ENCODE measurements around the gene GCNT2. TPM values are rescaled to one million over a fixed set of nuclear protein-coding genes. Genes with fewer than 3 reads are reported as not detected.
A peak's percentile ranks its signal among the peaks of the same experiment; 100 is the strongest.
"Not testable (repeated sequence)": the region's sequence is repeated elsewhere in the genome, so short reads cannot be mapped to it uniquely, and the experiment has no call there.

The GCNT2 gene
- total RNA-seq, 2 donors from 2014 or later: 2.4 to 6.9 TPM

- ATAC-seq: no peak
These were observed 141.6 kb downstream of the GCNT2 start for GRCh38 chr6:10662742-10663141.

GRCh38 chr6:10665595-10665994 is 144.4 kb downstream of the GCNT2 start:
- Mint-ChIP-seq H3K36me3 (peaks cover 27% of the 10 kb centered on the region), H3K4me1 (ENCODE audit: low read depth in 2 of 2) (peaks cover 28 to 35% of the 10 kb centered on the region in 2 donors), H3K27me3 (peaks cover 6 to 20% of the 10 kb centered on the region in 2 donors), H3K27ac (peak overlapping the region; percentile 73 to 93)
- H3K4me3 Mint-ChIP-seq; DNase-seq (ENCODE audit: low spot score); H3K9me3 Mint-ChIP-seq; ATAC-seq: not testable (repeated sequence)

More at GRCh38 chr6:10662742-10663141, 141.6 kb downstream of the GCNT2 start:
- H3K4me3 Mint-ChIP-seq: no peak overlapping the region
- H3K4me1 Mint-ChIP-seq (ENCODE audit: low read depth in 2 of 2): peaks cover 31 to 45% of the 10 kb centered on the region in 2 donors
- peaks cover 8% of the 10 kb centered on the region for H3K9me3 Mint-ChIP-seq
- no peak overlapping the region for H3K27ac Mint-ChIP-seq
- no peak for DNase-seq (ENCODE audit: low spot score)
- H3K27me3 Mint-ChIP-seq: peaks cover 6 to 12% of the 10 kb centered on the region in 2 donors
- peaks cover 26% of the 10 kb centered on the region for H3K36me3 Mint-ChIP-seq

- peaks cover 6 to 20% of the 10 kb centered on the region in 2 donors for H3K27me3 Mint-ChIP-seq
- H3K27ac Mint-ChIP-seq: peak overlapping the region; percentile 73 to 93
- peak overlapping the region; percentile 38 for H3K4me3 Mint-ChIP-seq
- peaks cover 24 to 27% of the 10 kb centered on the region in 2 donors for H3K4me1 Mint-ChIP-seq (ENCODE audit: low read depth in 2 of 2)
- peaks cover 8% of the 10 kb centered on the region for H3K9me3 Mint-ChIP-seq
- DNase-seq (ENCODE audit: low spot score) (no peak), ATAC-seq (no peak)
- H3K36me3 Mint-ChIP-seq: peaks cover 24% of the 10 kb centered on the region
These were observed 147.2 kb downstream of the GCNT2 start for GRCh38 chr6:10668126-10668917.

- H3K4me3 Mint-ChIP-seq: no peak overlapping the region
These were observed 155.3 kb downstream of the GCNT2 start for GRCh38 chr6:10676403-10676802.

GRCh38 chr6:10678456-10678855 is 157.3 kb downstream of the GCNT2 start:
- Mint-ChIP-seq H3K9me3 (peaks cover 6% of the 10 kb centered on the region), H3K27ac (no peak overlapping the region)

More at GRCh38 chr6:10676403-10676802, 155.3 kb downstream of the GCNT2 start:
- Mint-ChIP-seq H3K27ac (no peak overlapping the region), H3K9me3 (peaks cover 6% of the 10 kb centered on the region), H3K27me3 (peaks cover 9 to 16% of the 10 kb centered on the region in 2 donors), H3K4me1 (ENCODE audit: low read depth in 2 of 2) (peaks cover 7 to 14% of the 10 kb centered on the region in 2 donors), H3K36me3 (peaks cover 8% of the 10 kb centered on the region)
- ATAC-seq (no peak), DNase-seq (ENCODE audit: low spot score) (no peak)

More at GRCh38 chr6:10678456-10678855, 157.3 kb downstream of the GCNT2 start:
- H3K4me1 Mint-ChIP-seq (ENCODE audit: low read depth in 2 of 2): peaks cover 21 to 28% of the 10 kb centered on the region in 2 donors
- no peak for ATAC-seq
- H3K4me3 Mint-ChIP-seq: no peak overlapping the region
- peaks cover 10% of the 10 kb centered on the region for H3K36me3 Mint-ChIP-seq
- DNase-seq (ENCODE audit: low spot score): no peak
- H3K27me3 Mint-ChIP-seq: peaks cover 9 to 16% of the 10 kb centered on the region in 2 donors

Other genes starting within 250 kb of the GCNT2 start
- under 1 TPM; 0.07 to 0.31 TPM for gene TFAP2A, start 106.3 kb upstream of the GCNT2 start, total RNA-seq
- 1 to 10 TPM; 2.4 to 4.0 TPM for gene C6orf52, start 173.3 kb downstream of the GCNT2 start, total RNA-seq
- gene PAK1IP1, start 173.6 kb downstream of the GCNT2 start, total RNA-seq: 10 to 100 TPM; 24.8 to 27.7 TPM
- 10 to 100 TPM; 12.0 to 27.4 TPM for gene TMEM14C, start 201.7 kb downstream of the GCNT2 start, total RNA-seq
- gene TMEM14B, start 226.5 kb downstream of the GCNT2 start, total RNA-seq: 10 to 100 TPM; 43.9 to 63.4 TPM

Data from natural killer cell treated with Interleukin-12 subunit alpha and Interleukin-12 subunit beta and Interleukin-15 and Interleukin-18, amount 100 ng/mL, for 72 hours (primary cell).